Lung (tissue), 12 donors: Measurements from ENCODE around the gene KRT80. TPM values are rescaled to one million over a fixed set of nuclear protein-coding genes. Genes with fewer than 3 reads are reported as not detected.

Source experiments
- ATAC-seq: fragments of 200-7000 bp; cut with Tn5 transposase; one replicate; pipeline ENCODE4 v1.9.1; 2020; ENCODE audit warnings: moderate number of reproducible peaks; ENCODE audit not compliant: insufficient read depth, low FRiP score
- DNase-seq, 3 donors: peaks; one replicate each; pipeline ENCODE4 v3.0.0-alpha.2; 2013 to 2017
- H3K27ac ChIP-seq, 2 donors: one replicate each; pipeline ENCODE4 v1.5.1; 2013; ENCODE audit warnings: mild to moderate bottlenecking in 2 of 2, moderate library complexity in 2 of 2, control low read depth in 1 of 2, inconsistent platforms in 1 of 2, low read depth in 1 of 2, low read length in 1 of 2
- H3K27me3 ChIP-seq, 3 donors: one replicate each; pipeline ENCODE4 v1.5.1; 2013; ENCODE audit warnings: low read length in 2 of 3; ENCODE audit not compliant: control insufficient read depth in 3 of 3, insufficient read depth in 3 of 3
- H3K36me3 ChIP-seq, 4 donors: one replicate each; pipeline ENCODE4 v1.5.1; 2013; ENCODE audit warnings: low read length in 4 of 4, mild to moderate bottlenecking in 1 of 4, moderate library complexity in 1 of 4; ENCODE audit not compliant: control insufficient read depth in 4 of 4, insufficient read depth in 4 of 4
- H3K4me1 ChIP-seq, 5 donors: one replicate each; pipeline ENCODE4 v1.5.1; 2013; ENCODE audit warnings: low read length in 5 of 5, mild to moderate bottlenecking in 2 of 5, moderate library complexity in 1 of 5; ENCODE audit not compliant: control insufficient read depth in 5 of 5, insufficient read depth in 5 of 5
- H3K4me3 ChIP-seq: one replicate; pipeline ENCODE4 v1.5.1; 2013; ENCODE audit warnings: mild to moderate bottlenecking, control low read depth, moderate library complexity
- H3K9ac ChIP-seq, 2 donors: one replicate each; pipeline ENCODE4 v1.5.1; 2013; ENCODE audit warnings: low read length in 2 of 2, control low read depth in 1 of 2; ENCODE audit not compliant: insufficient read depth in 1 of 2
- H3K9me3 ChIP-seq, 4 donors: one replicate each; pipeline ENCODE4 v1.5.1; 2013; ENCODE audit warnings: low read length in 3 of 4, mild to moderate bottlenecking in 1 of 4, moderate library complexity in 1 of 4; ENCODE audit not compliant: control insufficient read depth in 4 of 4, insufficient read depth in 3 of 4
- WGBS, 2 donors: extraction: QIAGEN DNeasy Blood & Tissue Kit; methylation state at CpG; one replicate each; pipeline ENCODE4 v1.1.7; 2013; 5-methylcytosine and 5-hydroxymethylcytosine counted together
- polyA plus RNA-seq, 2 donors: library from polyadenylated mRNA; stranded (reverse); fragments of 200-250 nt; gene quantifications; one replicate each; pipeline ENCODE4 v1.2.1, GENCODE V29; 2013
- total RNA-seq, 2 donors: library from RNA; depleted of rRNA in 1 of 2; stranded (reverse); fragments of >200 nt in 1 of 2; gene quantifications; one replicate each; pipeline ENCODE4 v1.2.1, GENCODE V29; 2014 to 2021
- TF ChIP-seq, protein P1 (sequence below): IDR thresholded peaks from 2 replicates; pipeline ENCODE4 v1.5.1; 2012; ENCODE audit warnings: mild to moderate bottlenecking; ENCODE audit errors: control extremely low read depth, extremely low read depth
- donor health status: control.
- donor health status: control.
- donor health status: Bipolar disorder and iron deficiency.
- donor health status: healthy.
- donor health status: DM: yes; HTN: yes; CAD: no.

Gene KRT80
- total and polyA plus RNA-seq, 4 donors, result 1.8 to 15.5 (median 8.6) TPM

DNA sequence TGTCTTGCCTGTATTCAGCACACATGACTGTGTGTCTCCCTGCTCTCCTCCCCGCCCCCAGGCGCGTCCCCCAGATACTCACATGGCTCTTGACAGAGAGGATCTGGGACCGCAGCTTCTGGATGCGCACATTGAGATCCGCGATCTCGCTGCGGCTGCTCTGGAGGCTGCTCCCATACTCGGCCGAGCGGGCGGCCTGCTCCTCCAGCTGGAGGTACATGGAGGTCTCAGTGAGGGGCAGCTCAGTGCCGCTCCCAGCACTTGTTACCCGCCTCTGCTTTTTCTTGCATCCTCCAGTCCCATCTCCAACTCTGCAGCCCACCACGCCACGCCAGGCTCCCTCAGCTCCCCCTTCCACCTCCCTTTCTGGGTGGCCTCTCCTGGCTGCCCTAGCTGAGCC is 18.9 kb downstream of the KRT80 start:
- DNase-seq (no peak), ATAC-seq (no peak)
- H3K36me3 ChIP-seq, result no peaks in the 10 kb centered on the region
- TF ChIP-seq, protein P1, sequence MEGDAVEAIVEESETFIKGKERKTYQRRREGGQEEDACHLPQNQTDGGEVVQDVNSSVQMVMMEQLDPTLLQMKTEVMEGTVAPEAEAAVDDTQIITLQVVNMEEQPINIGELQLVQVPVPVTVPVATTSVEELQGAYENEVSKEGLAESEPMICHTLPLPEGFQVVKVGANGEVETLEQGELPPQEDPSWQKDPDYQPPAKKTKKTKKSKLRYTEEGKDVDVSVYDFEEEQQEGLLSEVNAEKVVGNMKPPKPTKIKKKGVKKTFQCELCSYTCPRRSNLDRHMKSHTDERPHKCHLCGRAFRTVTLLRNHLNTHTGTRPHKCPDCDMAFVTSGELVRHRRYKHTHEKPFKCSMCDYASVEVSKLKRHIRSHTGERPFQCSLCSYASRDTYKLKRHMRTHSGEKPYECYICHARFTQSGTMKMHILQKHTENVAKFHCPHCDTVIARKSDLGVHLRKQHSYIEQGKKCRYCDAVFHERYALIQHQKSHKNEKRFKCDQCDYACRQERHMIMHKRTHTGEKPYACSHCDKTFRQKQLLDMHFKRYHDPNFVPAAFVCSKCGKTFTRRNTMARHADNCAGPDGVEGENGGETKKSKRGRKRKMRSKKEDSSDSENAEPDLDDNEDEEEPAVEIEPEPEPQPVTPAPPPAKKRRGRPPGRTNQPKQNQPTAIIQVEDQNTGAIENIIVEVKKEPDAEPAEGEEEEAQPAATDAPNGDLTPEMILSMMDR, result no peak
- H3K9ac ChIP-seq, result no peak overlapping the region
- no peaks in the 10 kb centered on the region for H3K9me3 ChIP-seq
- no peak overlapping the region for H3K27ac ChIP-seq
- H3K4me1 ChIP-seq, result peaks cover 0 to 15% (median 0%) of the 10 kb centered on the region in 5 donors
- H3K27me3 ChIP-seq, result no peaks in the 10 kb centered on the region
- 96 to 97% methylated on average over 17 of the region's 17 CpGs for WGBS, 2 donors
- H3K4me3 ChIP-seq, result no peak overlapping the region

DNA sequence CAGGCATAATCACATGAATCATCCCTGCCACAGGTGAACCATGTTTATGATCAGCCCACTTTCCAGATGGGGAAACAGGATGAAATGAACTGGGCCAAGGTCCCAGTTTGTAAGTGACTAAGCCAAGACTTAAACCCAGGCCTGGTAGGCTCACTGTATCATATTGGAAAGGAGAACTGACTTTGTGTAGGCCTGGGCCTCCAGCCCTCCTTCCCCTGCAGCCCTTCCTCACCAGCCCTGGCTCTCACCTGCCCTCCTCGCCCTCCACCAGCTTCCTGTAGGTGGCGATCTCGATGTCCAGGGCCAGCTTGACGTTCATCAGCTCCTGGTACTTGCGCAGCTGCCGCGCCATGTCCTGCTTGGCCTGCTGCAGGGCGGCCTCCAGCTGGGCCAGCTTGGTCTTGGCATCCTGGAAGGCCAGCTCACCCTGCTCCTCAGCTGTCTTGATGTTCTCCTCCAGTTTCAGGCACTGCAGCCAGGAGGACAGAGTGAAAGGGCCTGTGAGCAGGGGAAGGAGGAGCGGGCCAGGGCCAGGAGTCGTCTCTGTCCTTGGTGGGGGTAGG is 19.8 kb downstream of the KRT80 start:
- Histone ChIP-seq H3K27me3 (no peaks in the 10 kb centered on the region), H3K27ac (no peak overlapping the region), H3K4me1 (peaks cover 0 to 15% (median 0%) of the 10 kb centered on the region in 5 donors), H3K9ac (no peak overlapping the region), H3K9me3 (no peaks in the 10 kb centered on the region), H3K36me3 (no peaks in the 10 kb centered on the region), H3K4me3 (no peak overlapping the region)
- DNase-seq (no peak), ATAC-seq (no peak)
- WGBS, 2 donors, result 68 to 76% methylated on average over 10 of the region's 10 CpGs
- TF ChIP-seq, protein P1, result no peak

DNA sequence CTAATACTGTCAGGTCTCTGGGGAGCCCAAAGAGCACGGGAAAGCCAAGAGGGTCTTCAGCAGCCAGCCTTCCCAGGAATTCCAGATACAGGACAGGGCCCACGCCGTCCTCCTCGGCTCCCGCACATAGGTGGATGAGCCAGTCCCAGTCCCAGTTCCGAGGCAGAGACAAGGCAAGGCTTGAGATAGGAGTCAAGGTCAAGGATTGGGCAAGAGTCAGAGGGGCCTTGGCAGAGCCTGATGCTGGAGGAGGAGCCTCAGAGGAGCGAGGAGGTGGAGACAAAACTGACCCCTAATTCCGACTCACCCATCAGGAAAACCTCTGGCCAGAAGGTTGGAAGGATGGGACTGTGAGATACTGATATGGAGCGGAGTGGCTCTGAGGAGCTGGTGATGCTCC is 21.0 kb downstream of the KRT80 start:
- TF ChIP-seq, protein P1, result no peak
- H3K27me3 ChIP-seq, result no peaks in the 10 kb centered on the region
- H3K27ac ChIP-seq, result no peak overlapping the region
- DNase-seq (no peak), ATAC-seq (no peak)
- H3K4me1 ChIP-seq, result peaks cover 0 to 13% (median 0%) of the 10 kb centered on the region in 5 donors
- H3K9ac ChIP-seq, result no peak overlapping the region
- no peaks in the 10 kb centered on the region for H3K36me3 ChIP-seq
- WGBS, 2 donors, result 92 to 97% methylated on average over 9 of the region's 9 CpGs
- no peaks in the 10 kb centered on the region for H3K9me3 ChIP-seq
- H3K4me3 ChIP-seq, result no peak overlapping the region

DNA sequence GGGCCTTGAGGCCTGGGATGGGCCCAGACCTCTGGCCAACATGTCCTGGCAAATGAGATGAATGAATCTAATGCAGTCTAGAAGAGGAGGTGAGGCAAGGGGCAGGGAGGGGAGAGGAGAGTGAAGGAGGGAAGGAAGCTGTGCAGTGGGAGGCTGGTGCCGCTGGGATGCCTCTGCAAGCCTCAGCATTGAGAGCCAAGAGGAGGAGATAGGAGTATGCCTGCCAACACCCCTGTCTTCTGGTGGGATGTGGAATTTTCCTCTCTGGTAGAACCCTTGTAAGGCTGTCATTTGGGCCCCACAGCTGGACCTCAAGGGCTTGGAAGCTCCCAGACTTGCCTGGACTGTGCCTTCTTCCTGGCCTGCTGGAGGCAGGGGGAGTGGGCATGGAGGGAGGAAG is 21.9 kb downstream of the KRT80 start:
- no peak overlapping the region for H3K9ac ChIP-seq
- ATAC-seq (no peak), DNase-seq (no peak)
- no peaks in the 10 kb centered on the region for H3K9me3 ChIP-seq
- H3K4me1 ChIP-seq, result peaks cover 0 to 8% (median 0%) of the 10 kb centered on the region in 5 donors
- 45 to 72% methylated on average over 1 of the region's 1 CpG for WGBS, 2 donors
- TF ChIP-seq, protein P1, result no peak
- H3K4me3 ChIP-seq, result no peak overlapping the region
- no peaks in the 10 kb centered on the region for H3K36me3 ChIP-seq
- H3K27me3 ChIP-seq, result no peaks in the 10 kb centered on the region
- H3K27ac ChIP-seq, result no peak overlapping the region
